ENCODE results near the gene MCTP1.

MCTP1 gene

GRCh38 chr5:95102080-95102479, 182.8 kb downstream of the MCTP1 start:
- Histone ChIP-seq H3K9ac (ENCODE audit: low read depth, low read length, poor library complexity, severe bottlenecking) (no peak overlapping the region), H3K79me2 (ENCODE audit: insufficient read depth, low read length) (no peaks in the 10 kb centered on the region), H3K4me1 (ENCODE audit: insufficient read depth, low read length, poor library complexity, severe bottlenecking) (peaks cover 18% of the 10 kb centered on the region), H3K9me2 (replicated peaks; ENCODE audit: low read depth, low read length) (no peaks in the 10 kb centered on the region), H4K20me1 (ENCODE audit: insufficient read depth, low read length, poor library complexity, severe bottlenecking) (no peaks in the 10 kb centered on the region), H3F3A (ENCODE audit: low read depth) (no peaks in the 10 kb centered on the region), H2AFZ (ENCODE audit: low read length) (no peak overlapping the region), H3K27me3 (ENCODE audit: insufficient read depth, low read length, poor library complexity, severe bottlenecking) (no peaks in the 10 kb centered on the region), H3K9me3 (ENCODE audit: insufficient read depth, low read depth, low read length) (no peaks in the 10 kb centered on the region), H3K36me3 (ENCODE audit: insufficient read depth, low read length) (no peaks in the 10 kb centered on the region), H3K4me2 (ENCODE audit: low read depth, low read length, poor library complexity, severe bottlenecking) (no peak overlapping the region), H3K4me3 (ENCODE audit: low read length, poor library complexity, severe bottlenecking) (no peak overlapping the region)
- TF ChIP-seq, protein P1, sequence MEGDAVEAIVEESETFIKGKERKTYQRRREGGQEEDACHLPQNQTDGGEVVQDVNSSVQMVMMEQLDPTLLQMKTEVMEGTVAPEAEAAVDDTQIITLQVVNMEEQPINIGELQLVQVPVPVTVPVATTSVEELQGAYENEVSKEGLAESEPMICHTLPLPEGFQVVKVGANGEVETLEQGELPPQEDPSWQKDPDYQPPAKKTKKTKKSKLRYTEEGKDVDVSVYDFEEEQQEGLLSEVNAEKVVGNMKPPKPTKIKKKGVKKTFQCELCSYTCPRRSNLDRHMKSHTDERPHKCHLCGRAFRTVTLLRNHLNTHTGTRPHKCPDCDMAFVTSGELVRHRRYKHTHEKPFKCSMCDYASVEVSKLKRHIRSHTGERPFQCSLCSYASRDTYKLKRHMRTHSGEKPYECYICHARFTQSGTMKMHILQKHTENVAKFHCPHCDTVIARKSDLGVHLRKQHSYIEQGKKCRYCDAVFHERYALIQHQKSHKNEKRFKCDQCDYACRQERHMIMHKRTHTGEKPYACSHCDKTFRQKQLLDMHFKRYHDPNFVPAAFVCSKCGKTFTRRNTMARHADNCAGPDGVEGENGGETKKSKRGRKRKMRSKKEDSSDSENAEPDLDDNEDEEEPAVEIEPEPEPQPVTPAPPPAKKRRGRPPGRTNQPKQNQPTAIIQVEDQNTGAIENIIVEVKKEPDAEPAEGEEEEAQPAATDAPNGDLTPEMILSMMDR (conservative IDR thresholded peaks at IDR 0.05; ENCODE audit: low read length), result no peak
- no peak for TF ChIP-seq EZH2phosphoT487 (IDR thresholded peaks at IDR 0.05; ENCODE audit: borderline replicate concordance)

DNA sequence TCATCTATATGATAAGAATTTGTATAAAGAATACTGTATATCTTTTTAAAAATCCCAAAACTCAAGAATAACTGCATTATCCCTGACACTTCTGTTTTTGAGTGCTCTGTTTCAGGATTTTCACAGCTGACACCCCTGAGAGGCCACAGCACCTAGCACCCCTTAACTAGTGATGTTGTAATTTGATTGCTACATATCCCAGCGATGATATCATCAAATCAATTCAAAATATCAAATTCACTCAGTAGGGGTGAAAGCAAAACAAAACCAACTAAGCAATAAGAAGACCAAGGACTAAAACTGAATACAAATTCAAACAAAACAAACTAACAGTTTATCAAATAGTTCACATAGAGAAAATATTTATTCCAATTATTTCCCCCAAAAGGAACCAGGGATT, 184.3 kb downstream of the MCTP1 start:
- Histone ChIP-seq H3K79me2 (ENCODE audit: insufficient read depth, low read length) (no peaks in the 10 kb centered on the region), H3K9ac (ENCODE audit: low read depth, low read length, poor library complexity, severe bottlenecking) (no peak overlapping the region), H3K4me3 (ENCODE audit: low read length, poor library complexity, severe bottlenecking) (no peak overlapping the region), H3K27me3 (ENCODE audit: insufficient read depth, low read length, poor library complexity, severe bottlenecking) (no peaks in the 10 kb centered on the region), H3F3A (ENCODE audit: low read depth) (no peaks in the 10 kb centered on the region), H3K9me2 (replicated peaks; ENCODE audit: low read depth, low read length) (no peaks in the 10 kb centered on the region), H3K4me1 (ENCODE audit: insufficient read depth, low read length, poor library complexity, severe bottlenecking) (peaks cover 18% of the 10 kb centered on the region), H4K20me1 (ENCODE audit: insufficient read depth, low read length, poor library complexity, severe bottlenecking) (no peaks in the 10 kb centered on the region), H3K36me3 (ENCODE audit: insufficient read depth, low read length) (no peaks in the 10 kb centered on the region), H3K4me2 (ENCODE audit: low read depth, low read length, poor library complexity, severe bottlenecking) (peak overlapping the region; percentile 26), H2AFZ (ENCODE audit: low read length) (no peak overlapping the region), H3K9me3 (ENCODE audit: insufficient read depth, low read depth, low read length) (no peaks in the 10 kb centered on the region)
- no peak for TF ChIP-seq EZH2phosphoT487 (IDR thresholded peaks at IDR 0.05; ENCODE audit: borderline replicate concordance)
- TF ChIP-seq, protein P1 (conservative IDR thresholded peaks at IDR 0.05; ENCODE audit: low read length), result no peak

GRCh38 chr5:95098012-95098411, 186.9 kb downstream of the MCTP1 start:
- no peaks in the 10 kb centered on the region for H3F3A ChIP-seq (ENCODE audit: low read depth)
- peaks cover 18% of the 10 kb centered on the region for H3K4me1 ChIP-seq (ENCODE audit: insufficient read depth, low read length, poor library complexity, severe bottlenecking)
- H4K20me1 ChIP-seq (ENCODE audit: insufficient read depth, low read length, poor library complexity, severe bottlenecking), result no peaks in the 10 kb centered on the region
- no peak overlapping the region for H2AFZ ChIP-seq (ENCODE audit: low read length)
- no peaks in the 10 kb centered on the region for H3K79me2 ChIP-seq (ENCODE audit: insufficient read depth, low read length)
- H3K9me2 ChIP-seq (replicated peaks; ENCODE audit: low read depth, low read length), result no peaks in the 10 kb centered on the region
- H3K9ac ChIP-seq (ENCODE audit: low read depth, low read length, poor library complexity, severe bottlenecking), result no peak overlapping the region
- no peaks in the 10 kb centered on the region for H3K9me3 ChIP-seq (ENCODE audit: insufficient read depth, low read depth, low read length)
- no peaks in the 10 kb centered on the region for H3K36me3 ChIP-seq (ENCODE audit: insufficient read depth, low read length)
- H3K27me3 ChIP-seq (ENCODE audit: insufficient read depth, low read length, poor library complexity, severe bottlenecking), result no peaks in the 10 kb centered on the region
- H3K4me3 ChIP-seq (ENCODE audit: low read length, poor library complexity, severe bottlenecking), result no peak overlapping the region
- no peak for TF ChIP-seq EZH2phosphoT487 (IDR thresholded peaks at IDR 0.05; ENCODE audit: borderline replicate concordance)
- TF ChIP-seq, protein P1 (conservative IDR thresholded peaks at IDR 0.05; ENCODE audit: low read length), result no peak
- no peak overlapping the region for H3K4me2 ChIP-seq (ENCODE audit: low read depth, low read length, poor library complexity, severe bottlenecking)
